HG03025 (cell line): ENCODE results near the gene FKBP14.
"Not testable (repeated sequence)": the region's sequence is repeated elsewhere in the genome, so short reads cannot be mapped to it uniquely, and the experiment has no call there.

Experiments used
- ATAC-seq: cut with Tn5 transposase; IDR thresholded peaks from one replicate; pipeline ENCODE4 v1.9.1; 2021; ENCODE audit warnings: mild to moderate bottlenecking, moderate library complexity; ENCODE audit not compliant: unreplicated experiment, low FRiP score

The FKBP14 gene

GRCh38 chr7:30026229-30027064 is at the start of gene FKBP14:
Gene FKBP14, minus strand, starts transcription at chr7:30026702. Its CDS starts 194 bp downstream, at chr7:30026508.
- ATAC-seq: peak; percentile 59

GRCh38 chr7:30074422-30075030 is 48.0 kb upstream of the FKBP14 start:
- ATAC-seq: no peak

- no peak for ATAC-seq
These were observed 46.2 kb upstream of the FKBP14 start for GRCh38 chr7:30072735-30073134.

GRCh38 chr7:30070052-30070451 is 43.5 kb upstream of the FKBP14 start:
- ATAC-seq: no peak

- no peak for ATAC-seq
These were observed 42.8 kb upstream of the FKBP14 start for GRCh38 chr7:30069096-30069867.

GRCh38 chr7:30068117-30068516 is 41.6 kb upstream of the FKBP14 start:
- ATAC-seq: no peak

- ATAC-seq: no peak
These were observed 40.2 kb upstream of the FKBP14 start for GRCh38 chr7:30066687-30067086.

GRCh38 chr7:30065746-30066145 is 39.2 kb upstream of the FKBP14 start:
- no peak for ATAC-seq

- ATAC-seq: no peak
These were observed 36.1 kb upstream of the FKBP14 start for GRCh38 chr7:30062587-30062986.

GRCh38 chr7:30061786-30062185 is 35.3 kb upstream of the FKBP14 start:
- ATAC-seq: not testable (repeated sequence)

GRCh38 chr7:30057741-30058140 is 31.2 kb upstream of the FKBP14 start:
- no peak for ATAC-seq

GRCh38 chr7:30053068-30053467 is 26.6 kb upstream of the FKBP14 start:
- no peak for ATAC-seq

GRCh38 chr7:30049173-30049572 is 22.7 kb upstream of the FKBP14 start:
- ATAC-seq: no peak

- no peak for ATAC-seq
These were observed 22.1 kb upstream of the FKBP14 start for GRCh38 chr7:30048582-30048981.

- no peak for ATAC-seq
These were observed 20.6 kb upstream of the FKBP14 start for GRCh38 chr7:30047124-30047523.

GRCh38 chr7:30046127-30046770 is 19.7 kb upstream of the FKBP14 start:
- no peak for ATAC-seq

- no peak for ATAC-seq
These were observed 15.2 kb upstream of the FKBP14 start for GRCh38 chr7:30041526-30042269.

- no peak for ATAC-seq
These were observed 14.4 kb upstream of the FKBP14 start for GRCh38 chr7:30040938-30041337.

- no peak for ATAC-seq
These were observed 11.9 kb upstream of the FKBP14 start for GRCh38 chr7:30038196-30038980.
